Caco-2 (cell line): Measurements from ENCODE around the gene OSMR. TPM values are rescaled to one million over a fixed set of nuclear protein-coding genes. Genes with fewer than 3 reads are reported as not detected.

ENCODE experiments used
- BruUV-seq: library from RNA; stranded (reverse); fragments of 400-500 nt; replicated peaks from 2 replicates; lab custom pipeline; 2021; lab: Mats Ljungman, UMichigan
- CTCF ChIA-PET: fragments of 300-600 bp; sonication (Branson Sonifier 250); formaldehyde crosslinking; loops from one replicate; lab custom pipeline; 2022; ENCODE audit warnings: antibody characterized with exemption; lab: Charles Lee
- POLR2A ChIA-PET: fragments of 300-600 bp; sonication (Branson Sonifier 250); formaldehyde crosslinking; loops from one replicate; lab custom pipeline; 2022; ENCODE audit warnings: antibody characterized with exemption; lab: Charles Lee
- DNase-seq, 2 experiments: peaks; one replicate each; pipeline versions ENCODE4 v3.0.0 to v3.0.0-alpha.2; 2020 to 2022
- H3K27me3 ChIP-seq: replicated peaks from 2 replicates; pipeline ENCODE4 v1.6.0; 2011; ENCODE audit warnings: low read length; ENCODE audit not compliant: control insufficient read depth, insufficient read depth
- H3K36me3 ChIP-seq: 2 replicates; pipeline ENCODE4 v1.5.1; 2011; ENCODE audit warnings: low read length; ENCODE audit not compliant: control insufficient read depth, insufficient read depth
- H3K4me1 ChIP-seq: fragments of 250-450 bp; sonication (Bioruptor Pico); 2 replicates; pipeline ENCODE4 v1.5.1; 2020; ENCODE audit warnings: mild to moderate bottlenecking
- H3K4me3 ChIP-seq: 2 replicates; pipeline ENCODE4 v1.5.1; 2011; ENCODE audit warnings: low read depth, mild to moderate bottlenecking, control low read depth, low read length
- H3K9me3 ChIP-seq: fragments of 250-450 bp; sonication (Bioruptor Pico); 2 replicates; pipeline ENCODE4 v1.5.1; 2020; ENCODE audit warnings: mild to moderate bottlenecking, moderate library complexity
- H3K27ac Mint-ChIP-seq: one replicate; pipeline ENCODE4 v1.8.0; 2022; ENCODE audit warnings: mixed read lengths; ENCODE audit not compliant: unreplicated experiment
- H3K27me3 Mint-ChIP-seq: one replicate; pipeline ENCODE4 v1.8.0; 2022; ENCODE audit warnings: mixed read lengths; ENCODE audit not compliant: insufficient read depth, unreplicated experiment
- H3K36me3 Mint-ChIP-seq: one replicate; pipeline ENCODE4 v1.8.0; 2022; ENCODE audit warnings: mild to moderate bottlenecking, mixed read lengths; ENCODE audit not compliant: insufficient read depth, unreplicated experiment
- H3K4me1 Mint-ChIP-seq: one replicate; pipeline ENCODE4 v1.8.0; 2022; ENCODE audit warnings: low read depth, mixed read lengths; ENCODE audit not compliant: unreplicated experiment
- H3K4me3 Mint-ChIP-seq: one replicate; pipeline ENCODE4 v1.8.0; 2022; ENCODE audit warnings: mild to moderate bottlenecking, moderate library complexity, mixed read lengths; ENCODE audit not compliant: unreplicated experiment
- H3K9me3 Mint-ChIP-seq: one replicate; pipeline ENCODE4 v1.8.0; 2022; ENCODE audit warnings: mixed read lengths; ENCODE audit not compliant: unreplicated experiment
- intact Hi-C: fragments of 100-400 bp; cut with micrococcal nuclease; formaldehyde crosslinking; loops from one replicate; pipeline ENCODE4 v1.10.0; 2022; ENCODE audit not compliant: unreplicated experiment
- total RNA-seq: library from RNA; stranded (reverse); gene quantifications from 2 replicates; pipeline ENCODE4 v1.2.3, GENCODE V29; 2022
- TF ChIP-seq, protein P1 (sequence below), 2 experiments: fragments of 200-600 bp in 1 of 2; IDR thresholded peaks; 1 replicate in 1 of 2; 2 replicates in 1 of 2; pipeline versions ENCODE4 v1.5.1 to v1.8.0; 2011 to 2022; ENCODE audit warnings: antibody characterized with exemption in 1 of 2, control low read depth in 1 of 2, inconsistent platforms in 1 of 2, low read depth in 1 of 2, low read length in 1 of 2, mild to moderate bottlenecking in 1 of 2, moderate library complexity in 1 of 2; ENCODE audit not compliant: insufficient read depth in 1 of 2, severe bottlenecking in 1 of 2, unreplicated experiment in 1 of 2

The OSMR gene
- total RNA-seq, 1 experiment from 2014 or later, result 0.11 TPM

DNA sequence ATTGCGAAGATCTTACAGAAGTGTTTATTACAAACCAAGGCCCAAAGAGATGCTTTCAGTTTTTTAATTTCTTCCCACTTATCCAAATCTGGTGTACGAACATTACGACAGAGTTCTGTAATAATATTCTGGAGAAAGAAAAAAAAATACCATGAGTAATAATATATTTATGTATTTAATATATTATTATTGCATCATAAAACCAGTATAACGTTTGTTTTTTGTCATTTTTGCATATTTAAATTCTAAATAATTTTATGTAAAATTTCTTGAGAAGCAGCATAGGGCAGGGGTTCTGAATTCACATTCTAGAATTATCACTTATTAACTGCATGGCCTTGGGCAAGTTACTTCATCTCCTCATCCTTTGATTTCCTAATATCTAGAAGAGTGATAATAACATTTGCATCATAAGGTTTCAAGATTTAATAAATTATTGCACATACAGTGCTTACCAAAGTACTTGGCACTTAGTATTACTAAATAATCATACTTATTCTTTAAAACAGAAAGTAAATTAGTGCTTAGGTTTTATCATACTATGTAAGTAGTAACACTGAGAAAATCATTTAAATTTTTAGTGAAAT is 107.7 kb downstream of the OSMR start:
- POLR2A ChIA-PET, result no interaction called here
- Mint-ChIP-seq H3K27me3 (no peaks in the 10 kb centered on the region), H3K27ac (no peak overlapping the region), H3K4me3 (no peak overlapping the region), H3K36me3 (peaks cover 31% of the 10 kb centered on the region), H3K9me3 (no peaks in the 10 kb centered on the region), H3K4me1 (no peaks in the 10 kb centered on the region)
- no peak for DNase-seq
- no peaks in the 10 kb centered on the region for H3K9me3 ChIP-seq
- H3K36me3 ChIP-seq, result no peaks in the 10 kb centered on the region
- intact Hi-C loops, result no loop called here
- no peaks in the 10 kb centered on the region for H3K27me3 ChIP-seq
- no peaks in the 10 kb centered on the region for H3K4me1 ChIP-seq
- CTCF ChIA-PET, result no interaction called here
- no TSS peak for BruUV-seq
- H3K4me3 ChIP-seq, result no peak overlapping the region
- TF ChIP-seq, protein P1, sequence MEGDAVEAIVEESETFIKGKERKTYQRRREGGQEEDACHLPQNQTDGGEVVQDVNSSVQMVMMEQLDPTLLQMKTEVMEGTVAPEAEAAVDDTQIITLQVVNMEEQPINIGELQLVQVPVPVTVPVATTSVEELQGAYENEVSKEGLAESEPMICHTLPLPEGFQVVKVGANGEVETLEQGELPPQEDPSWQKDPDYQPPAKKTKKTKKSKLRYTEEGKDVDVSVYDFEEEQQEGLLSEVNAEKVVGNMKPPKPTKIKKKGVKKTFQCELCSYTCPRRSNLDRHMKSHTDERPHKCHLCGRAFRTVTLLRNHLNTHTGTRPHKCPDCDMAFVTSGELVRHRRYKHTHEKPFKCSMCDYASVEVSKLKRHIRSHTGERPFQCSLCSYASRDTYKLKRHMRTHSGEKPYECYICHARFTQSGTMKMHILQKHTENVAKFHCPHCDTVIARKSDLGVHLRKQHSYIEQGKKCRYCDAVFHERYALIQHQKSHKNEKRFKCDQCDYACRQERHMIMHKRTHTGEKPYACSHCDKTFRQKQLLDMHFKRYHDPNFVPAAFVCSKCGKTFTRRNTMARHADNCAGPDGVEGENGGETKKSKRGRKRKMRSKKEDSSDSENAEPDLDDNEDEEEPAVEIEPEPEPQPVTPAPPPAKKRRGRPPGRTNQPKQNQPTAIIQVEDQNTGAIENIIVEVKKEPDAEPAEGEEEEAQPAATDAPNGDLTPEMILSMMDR (IDR thresholded peaks at IDR 0.05; ENCODE audit: insufficient read depth in 1 of 2, low read depth in 1 of 2, low read length in 1 of 2, severe bottlenecking in 1 of 2, unreplicated experiment in 1 of 2), result no peak

DNA sequence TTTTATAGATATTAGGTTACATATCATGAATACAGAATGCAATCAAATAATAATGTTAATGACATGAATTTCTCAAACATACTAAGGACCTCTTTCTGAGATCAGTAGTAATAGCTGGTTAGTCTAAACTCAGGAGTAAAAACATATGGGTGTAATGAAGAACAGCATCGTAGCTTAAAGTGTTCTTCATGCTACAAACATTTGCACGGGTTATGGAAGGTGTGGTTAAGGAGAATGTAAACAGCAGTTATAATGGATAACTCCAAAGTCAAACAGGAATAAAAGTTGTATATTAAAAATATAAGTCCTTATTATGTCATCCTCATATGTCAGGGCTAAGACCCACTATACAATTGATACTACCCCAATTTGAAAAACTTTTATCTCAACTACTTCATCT is 115.9 kb downstream of the OSMR start:
- H3K4me1 ChIP-seq, result no peaks in the 10 kb centered on the region
- Mint-ChIP-seq H3K9me3 (no peaks in the 10 kb centered on the region), H3K27me3 (no peaks in the 10 kb centered on the region), H3K27ac (no peak overlapping the region), H3K36me3 (peaks cover 19% of the 10 kb centered on the region), H3K4me1 (no peaks in the 10 kb centered on the region), H3K4me3 (no peak overlapping the region)
- no peaks in the 10 kb centered on the region for H3K36me3 ChIP-seq
- intact Hi-C loops, result no loop called here
- no peak for DNase-seq
- H3K9me3 ChIP-seq, result no peaks in the 10 kb centered on the region
- CTCF ChIA-PET, result no interaction called here
- POLR2A ChIA-PET, result no interaction called here
- no peak overlapping the region for H3K4me3 ChIP-seq
- BruUV-seq, result no TSS peak
- TF ChIP-seq, protein P1 (IDR thresholded peaks at IDR 0.05; ENCODE audit: insufficient read depth in 1 of 2, low read depth in 1 of 2, low read length in 1 of 2, severe bottlenecking in 1 of 2, unreplicated experiment in 1 of 2), result no peak
- no peaks in the 10 kb centered on the region for H3K27me3 ChIP-seq

DNA sequence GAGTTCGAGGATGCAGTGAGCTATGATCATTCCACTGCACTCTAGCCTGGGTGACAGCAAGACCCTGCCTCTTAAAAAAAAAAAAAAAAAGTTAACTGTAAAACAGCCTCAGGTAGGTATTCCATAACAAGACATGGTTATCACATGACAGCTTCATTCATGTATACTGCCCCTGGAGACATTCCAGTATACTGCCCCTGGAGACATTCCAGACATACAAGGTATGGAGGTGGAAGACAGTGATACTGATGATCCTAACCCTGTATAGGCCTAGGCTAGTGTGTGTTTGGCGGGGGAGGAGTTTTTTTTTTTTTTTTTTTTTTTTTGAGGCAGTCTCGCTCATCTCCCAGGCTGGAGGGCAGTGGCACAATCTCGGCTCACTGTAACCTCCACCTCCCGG is 122.9 kb downstream of the OSMR start:
- H3K27me3 ChIP-seq, result no peaks in the 10 kb centered on the region
- Mint-ChIP-seq H3K27me3 (no peaks in the 10 kb centered on the region), H3K4me1 (no peaks in the 10 kb centered on the region), H3K27ac (no peak overlapping the region), H3K9me3 (no peaks in the 10 kb centered on the region), H3K4me3 (no peak overlapping the region), H3K36me3 (peaks cover 11% of the 10 kb centered on the region)
- CTCF ChIA-PET, result no interaction called here
- DNase-seq, result peak in 1 of 2 experiments; percentile 15
- BruUV-seq, result no TSS peak
- intact Hi-C loops, result no loop called here
- H3K4me3 ChIP-seq, result no peak overlapping the region
- TF ChIP-seq, protein P1 (IDR thresholded peaks at IDR 0.05; ENCODE audit: insufficient read depth in 1 of 2, low read depth in 1 of 2, low read length in 1 of 2, severe bottlenecking in 1 of 2, unreplicated experiment in 1 of 2), result no peak
- POLR2A ChIA-PET, result no interaction called here
- no peaks in the 10 kb centered on the region for H3K36me3 ChIP-seq
- H3K9me3 ChIP-seq, result no peaks in the 10 kb centered on the region
- no peaks in the 10 kb centered on the region for H3K4me1 ChIP-seq
